NCI-H2196 (cell line): Measurements from ENCODE around the gene ACVR1C.

Experiments used
- DNase-seq: peaks from one replicate; lab custom pipeline; 2025; ENCODE audit not compliant: unreplicated experiment; lab: John Stamatoyannopoulos, UW

Gene ACVR1C

DNA sequence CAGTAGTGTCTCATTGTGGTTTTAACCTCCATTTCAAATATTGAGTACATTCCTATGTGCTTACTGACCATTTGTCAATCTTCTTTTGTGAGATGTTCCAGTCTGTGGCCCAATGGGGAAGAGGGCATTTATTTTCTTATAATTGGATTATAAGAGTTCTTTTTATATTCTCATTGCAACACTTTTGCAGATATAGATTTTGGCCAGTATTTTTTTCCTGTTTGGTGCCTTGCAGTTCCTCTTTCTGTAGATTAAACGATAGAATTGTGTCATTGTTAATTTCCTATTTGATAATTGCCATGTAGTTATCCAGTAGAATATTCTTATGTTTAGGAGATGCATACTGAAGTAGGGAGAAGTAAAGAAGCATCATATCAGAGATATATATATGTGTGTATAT lies 128.3 kb downstream of the ACVR1C start:
- no peak for DNase-seq

DNA sequence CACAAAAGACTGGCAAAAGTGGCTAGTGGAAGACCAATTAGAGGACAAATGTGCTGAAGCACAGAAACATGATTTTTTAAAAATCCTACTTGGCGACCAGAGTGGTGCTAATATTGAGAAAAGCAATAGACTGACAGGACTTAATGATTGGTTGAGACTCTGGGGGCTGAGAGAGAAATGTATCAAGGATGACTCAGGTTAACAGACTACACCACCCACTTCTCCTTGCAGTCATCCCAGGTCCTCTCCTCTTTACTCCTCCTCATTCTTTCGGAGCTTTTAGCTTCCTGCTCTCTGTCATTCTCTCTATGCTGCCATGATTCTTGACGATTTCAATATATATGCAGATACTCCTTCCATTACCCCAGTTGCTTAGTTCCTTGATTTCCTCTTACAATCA lies 130.2 kb downstream of the ACVR1C start:
- no peak for DNase-seq

DNA sequence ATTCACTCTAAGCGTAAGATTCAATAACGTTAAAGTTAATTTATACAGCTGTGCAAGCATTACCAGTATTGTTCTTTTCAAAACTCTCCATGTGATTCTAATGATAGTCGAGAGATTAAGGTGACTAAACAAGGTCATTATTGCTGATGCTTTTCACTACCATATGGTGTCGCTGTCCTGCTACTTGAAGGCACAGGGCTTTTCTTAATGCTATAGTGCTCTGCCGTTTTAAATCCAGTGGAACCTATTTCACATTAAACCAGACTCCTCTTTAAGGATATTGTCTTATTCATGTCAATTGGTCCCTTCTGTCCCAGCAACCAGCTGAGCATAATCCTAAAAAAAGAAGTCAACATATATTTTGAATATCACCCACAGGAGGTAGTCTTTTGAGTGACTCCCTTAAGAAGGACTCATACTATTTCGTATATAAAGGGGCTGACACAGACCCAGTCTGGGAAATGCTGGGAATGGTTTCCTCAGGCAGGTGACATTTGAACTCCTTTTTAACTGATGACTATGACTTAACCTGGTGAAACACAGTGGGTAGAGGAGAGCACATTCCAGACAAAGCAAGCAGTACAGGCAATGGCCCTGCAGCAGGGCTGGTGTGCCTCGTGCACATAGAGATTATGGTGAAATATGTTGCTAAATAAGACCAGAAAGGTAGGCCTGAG lies 130.9 kb downstream of the ACVR1C start:
- DNase-seq = peak; percentile 50

DNA sequence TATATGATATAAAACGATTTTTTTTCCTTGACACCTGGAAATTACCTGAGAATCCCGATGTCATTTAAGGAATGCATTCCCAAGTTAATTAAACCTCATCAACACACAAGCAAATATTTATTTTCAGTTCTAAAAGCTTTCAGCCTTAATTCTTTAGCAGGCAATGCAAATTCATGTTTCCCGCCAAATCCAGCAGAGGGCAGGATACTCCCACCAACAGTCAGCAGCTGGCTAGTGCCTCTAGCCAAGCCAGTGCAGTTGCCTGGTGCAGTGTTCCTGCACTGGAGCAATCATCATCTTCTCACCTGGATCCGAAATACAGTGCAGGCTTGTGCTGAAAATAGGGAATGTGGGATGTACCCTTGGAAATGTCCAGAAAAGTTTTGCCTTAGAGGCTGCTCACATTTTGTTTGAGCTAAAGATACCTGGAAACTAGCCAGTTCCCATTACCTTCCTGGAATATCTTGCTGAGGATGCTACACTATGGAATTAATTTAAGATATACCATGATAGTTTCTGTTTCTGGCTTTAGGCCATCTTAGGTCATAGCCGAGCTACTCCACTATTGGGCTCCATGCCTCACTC lies 136.4 kb downstream of the ACVR1C start:
- peak; percentile 79 for DNase-seq

DNA sequence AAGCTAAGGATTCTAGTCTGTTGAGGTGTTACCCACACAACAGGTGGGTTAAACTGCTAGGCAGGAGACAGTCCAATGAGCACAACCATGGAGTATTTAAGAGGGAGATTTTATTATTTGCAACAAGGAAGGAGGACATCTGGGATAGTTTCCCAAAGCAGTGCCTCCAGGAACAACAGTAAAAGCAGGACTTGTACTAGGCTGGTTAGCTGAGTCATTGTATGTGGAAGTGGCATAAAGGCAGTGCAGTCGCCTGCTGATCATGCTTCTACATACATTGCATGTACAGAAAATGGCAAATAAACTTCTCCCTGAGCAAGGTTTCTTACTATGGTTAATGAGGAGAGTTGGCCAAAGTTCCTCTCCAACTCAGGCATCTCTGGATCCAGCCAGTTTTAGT lies 138.7 kb downstream of the ACVR1C start:
- no peak for DNase-seq

DNA sequence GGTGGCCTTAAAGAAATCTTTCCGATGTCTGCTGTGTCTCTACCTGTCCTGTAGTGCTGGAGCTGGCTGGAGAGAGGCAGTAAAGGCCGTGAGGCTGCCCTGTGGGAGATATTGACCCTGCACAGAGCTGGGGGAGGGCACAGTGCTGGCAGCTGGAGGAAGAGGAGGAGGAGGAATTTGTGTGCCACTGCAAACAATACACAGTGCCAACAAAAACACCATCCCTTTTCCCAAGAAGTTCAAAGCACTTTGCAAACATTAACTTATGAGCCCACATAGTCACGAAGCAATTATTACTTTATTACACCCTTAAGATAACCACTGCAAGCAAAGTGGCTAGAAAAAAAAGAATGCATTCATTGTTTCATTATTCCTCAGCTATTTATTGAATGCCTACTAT lies 139.8 kb downstream of the ACVR1C start:
- no peak for DNase-seq

DNA sequence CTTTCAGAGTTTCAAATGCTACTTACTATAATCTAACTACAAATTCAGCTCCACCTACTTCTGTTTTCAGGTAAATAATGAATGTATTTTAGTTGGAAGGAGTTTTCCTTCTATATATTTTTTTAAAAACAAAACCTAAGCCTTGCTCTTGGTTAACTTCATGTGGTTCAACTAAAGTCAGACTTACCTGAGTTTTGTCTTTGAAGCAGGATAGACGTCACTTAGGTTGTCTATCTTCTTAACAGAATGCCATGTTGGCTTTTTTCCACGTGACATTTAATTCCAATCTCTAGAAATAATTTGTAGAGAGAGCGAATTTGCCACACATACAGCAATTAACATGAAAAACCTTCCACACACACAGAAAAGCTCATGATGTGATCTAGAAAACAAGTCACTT lies 140.9 kb downstream of the ACVR1C start:
- DNase-seq = no peak

DNA sequence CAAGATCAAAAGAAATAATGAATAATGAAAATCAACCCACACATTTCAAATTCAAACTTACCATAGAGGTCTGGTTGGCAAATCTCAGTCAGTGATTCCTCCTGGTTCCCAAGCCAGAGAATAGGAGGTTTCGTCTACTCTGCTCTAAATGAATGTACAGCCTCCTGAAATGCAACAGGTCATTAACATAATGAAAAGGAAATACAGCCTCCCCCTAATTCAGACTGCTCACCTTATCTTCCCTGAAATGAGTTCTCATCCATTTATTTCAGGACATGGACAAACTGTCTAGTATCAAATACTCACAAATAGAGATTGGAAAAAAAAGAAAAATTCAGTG lies 141.4 kb downstream of the ACVR1C start:
- no peak for DNase-seq

DNA sequence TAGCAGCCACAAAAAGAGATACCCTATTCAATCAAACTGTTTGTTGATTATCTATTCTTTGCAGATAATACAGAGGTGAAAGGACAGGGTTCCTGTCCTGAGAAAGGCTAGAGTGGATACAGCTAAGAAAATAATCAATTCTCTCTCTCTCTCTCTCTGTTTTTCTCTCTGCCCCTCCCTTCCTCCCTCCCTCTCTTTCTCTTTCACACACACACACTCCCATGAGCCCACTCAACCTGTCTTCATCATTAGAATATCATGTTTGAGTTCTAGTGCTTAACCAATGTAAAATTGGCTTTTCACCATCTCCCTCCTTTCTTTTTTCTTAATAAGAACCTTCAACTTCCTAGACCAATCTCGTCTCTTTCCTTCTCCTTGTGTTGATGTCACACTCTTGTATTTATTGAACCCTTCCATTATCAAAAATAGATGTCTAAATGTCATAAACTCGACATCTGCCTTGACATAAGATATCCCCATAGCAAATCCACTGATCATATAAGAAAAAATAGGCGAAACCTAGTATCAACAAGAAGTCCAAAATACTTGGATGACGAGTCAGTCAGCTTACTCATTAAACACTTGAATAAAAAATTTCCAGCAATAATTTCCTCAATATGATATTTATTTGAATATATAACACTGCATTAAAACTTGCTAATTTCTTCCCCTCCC lies 141.9 kb downstream of the ACVR1C start:
- no peak for DNase-seq

DNA sequence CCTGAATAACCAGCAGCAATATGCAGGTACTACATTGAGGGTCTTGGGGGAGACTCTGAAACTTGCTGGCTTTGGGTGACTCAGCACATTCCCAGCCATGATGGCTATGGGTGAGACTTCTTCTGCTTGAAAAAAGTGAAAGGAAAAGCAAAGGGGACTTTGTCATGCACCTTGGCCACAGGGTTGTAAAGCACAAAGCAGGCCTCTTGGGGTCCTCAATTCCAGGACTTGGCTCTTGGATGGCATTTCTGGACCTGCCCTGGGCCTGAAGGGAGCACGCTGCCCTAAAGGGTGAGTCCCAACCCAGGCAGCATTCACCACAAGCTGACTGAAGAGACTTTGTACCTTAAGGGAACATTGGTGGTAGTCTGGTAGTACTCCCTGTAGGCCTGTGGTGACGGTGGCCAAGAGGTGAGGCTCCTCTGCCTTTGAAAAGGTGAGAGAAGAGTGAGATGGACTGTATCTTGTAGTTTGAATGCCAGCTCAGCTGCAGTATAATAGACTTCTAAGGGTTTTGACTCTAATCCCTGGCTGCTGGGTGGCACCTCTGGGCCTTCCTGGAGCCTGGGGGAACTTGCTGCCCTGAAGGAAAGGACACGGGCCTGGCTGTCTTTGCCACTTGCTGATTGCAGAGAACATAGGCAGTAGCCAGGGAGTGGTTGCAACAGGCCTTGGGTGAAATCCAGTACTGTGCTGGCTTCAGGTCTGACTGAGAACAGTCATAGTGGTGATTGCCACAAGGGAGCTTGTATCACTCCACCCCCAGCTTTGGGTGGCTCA lies 148.3 kb downstream of the ACVR1C start:
- DNase-seq = no peak

DNA sequence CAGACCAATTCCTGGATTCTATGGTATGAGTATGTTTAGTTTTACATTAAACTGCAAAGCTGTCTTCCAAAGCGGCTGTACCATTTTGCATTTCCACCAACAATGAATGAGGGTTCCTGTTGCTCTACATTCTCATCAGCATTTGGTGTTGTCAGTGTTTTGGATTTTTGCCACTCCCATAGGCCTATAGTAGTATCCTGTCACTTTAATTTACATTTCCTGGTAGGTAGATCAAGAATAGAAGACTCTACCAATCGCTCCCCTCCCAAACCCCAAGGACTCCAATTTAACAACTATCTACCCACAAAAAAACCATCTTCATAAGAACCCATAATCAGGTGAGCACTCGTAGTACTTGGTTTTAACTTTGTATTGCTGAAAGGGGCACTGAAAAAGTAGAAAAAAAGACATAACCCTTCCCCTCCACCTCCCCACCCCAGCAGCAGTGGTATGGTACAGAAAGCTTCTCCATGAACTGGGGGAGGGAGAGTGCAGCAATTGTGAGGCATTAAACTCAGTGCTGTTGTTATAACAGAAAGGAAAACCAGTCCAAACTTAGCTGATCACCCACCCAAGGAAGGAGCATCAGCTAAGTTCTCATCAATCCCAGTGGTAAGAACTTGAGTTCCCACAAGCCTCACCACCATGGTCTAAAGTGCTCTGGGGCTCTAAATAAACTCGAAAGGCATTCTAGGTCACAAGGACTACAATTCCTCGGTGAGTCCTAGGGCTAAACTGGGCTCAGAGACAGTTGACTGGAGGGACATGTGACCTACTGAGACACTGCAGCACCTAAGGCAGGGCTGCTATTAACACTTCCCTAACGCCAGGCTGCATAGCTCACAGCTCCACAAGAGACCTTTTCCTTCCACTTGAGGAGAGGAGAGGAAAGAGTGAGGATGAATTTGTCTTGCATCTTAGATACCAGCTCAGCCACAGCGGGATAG lies 149.3 kb downstream of the ACVR1C start:
- no peak for DNase-seq

DNA sequence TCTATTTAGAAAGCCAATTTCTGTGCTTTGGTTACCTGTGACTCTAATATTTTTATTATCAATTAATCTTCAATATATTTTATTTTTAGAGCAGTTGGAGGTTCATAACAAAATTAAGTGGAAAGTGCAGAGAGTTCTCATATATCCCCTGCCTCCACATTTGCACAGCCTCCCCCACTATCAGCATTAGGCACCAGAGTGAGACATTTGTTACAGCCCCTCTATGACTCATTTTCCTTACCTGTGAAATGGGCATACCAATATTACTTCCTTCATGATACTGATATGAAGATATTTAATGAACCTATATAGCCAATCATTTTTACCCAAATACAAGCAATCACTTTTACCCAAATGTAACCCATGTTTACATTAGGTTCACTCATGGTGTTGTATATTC lies 150.7 kb downstream of the ACVR1C start:
- no peak for DNase-seq

DNA sequence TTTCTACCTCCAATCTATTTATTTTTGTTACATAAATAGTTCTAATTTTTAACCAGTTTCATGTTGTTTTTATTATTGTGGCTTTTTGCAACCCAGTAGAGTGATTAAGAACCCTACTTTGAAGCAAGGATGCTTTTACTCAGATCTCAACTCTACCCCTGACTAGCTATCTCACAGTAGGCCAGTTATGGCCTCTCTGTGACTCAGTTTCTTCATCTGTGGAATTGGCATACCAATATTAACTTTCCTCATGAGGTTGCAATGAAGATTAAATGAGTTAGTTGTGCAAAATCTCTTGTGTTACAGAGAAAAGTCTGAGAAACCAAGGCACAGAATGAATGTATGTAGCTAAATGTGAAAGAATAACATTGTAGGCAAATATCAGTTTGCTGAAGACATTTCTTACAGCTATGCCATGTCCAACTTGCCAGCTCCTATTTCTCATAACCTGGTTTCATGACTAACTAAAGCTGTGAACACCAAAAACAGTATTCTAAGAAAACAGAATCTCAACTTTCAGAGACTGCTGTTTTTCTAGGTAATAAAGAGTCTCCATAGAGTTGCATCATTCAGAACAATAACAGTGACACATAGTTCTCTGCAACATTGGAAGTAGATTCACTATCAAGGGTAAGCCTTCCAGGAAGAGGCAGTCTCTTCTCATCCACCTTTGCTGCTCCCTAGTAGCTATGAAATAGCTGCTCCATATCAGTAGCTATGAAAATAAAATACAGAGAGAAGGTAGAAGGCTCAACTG lies 151.5 kb downstream of the ACVR1C start:
- DNase-seq = no peak
